ENCODE results near the gene ADAP1. TPM values are rescaled to one million over a fixed set of nuclear protein-coding genes. Genes with fewer than 3 reads are reported as not detected.

ADAP1 gene
- polyA plus RNA-seq, 1 experiment, result 5.1 TPM

DNA sequence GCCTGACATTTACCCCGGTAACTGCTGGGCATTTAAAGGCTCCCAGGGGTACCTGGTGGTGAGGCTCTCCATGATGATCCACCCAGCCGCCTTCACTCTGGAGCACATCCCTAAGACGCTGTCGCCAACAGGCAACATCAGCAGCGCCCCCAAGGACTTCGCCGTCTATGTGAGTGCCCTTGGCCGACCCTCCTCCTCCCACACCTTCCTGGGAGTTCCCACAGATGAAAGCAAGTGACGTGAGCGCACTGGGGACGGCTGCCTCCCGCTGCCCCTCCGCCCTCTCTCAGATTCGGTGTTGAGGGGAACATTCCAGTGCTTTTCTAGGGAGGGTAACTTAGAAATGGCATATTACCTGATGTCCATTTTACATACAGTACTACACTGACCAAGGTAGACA lies 85.1 kb downstream of the ADAP1 start:
- POLR2A ChIA-PET, result no interaction called here
- no peaks in the 10 kb centered on the region for H3K27me3 ChIP-seq (ENCODE audit: control insufficient read depth, insufficient read depth, low read length)
- H3K4me3 ChIP-seq (ENCODE audit: low read depth, low read length), result no peak overlapping the region
- TF ChIP-seq, protein P1, sequence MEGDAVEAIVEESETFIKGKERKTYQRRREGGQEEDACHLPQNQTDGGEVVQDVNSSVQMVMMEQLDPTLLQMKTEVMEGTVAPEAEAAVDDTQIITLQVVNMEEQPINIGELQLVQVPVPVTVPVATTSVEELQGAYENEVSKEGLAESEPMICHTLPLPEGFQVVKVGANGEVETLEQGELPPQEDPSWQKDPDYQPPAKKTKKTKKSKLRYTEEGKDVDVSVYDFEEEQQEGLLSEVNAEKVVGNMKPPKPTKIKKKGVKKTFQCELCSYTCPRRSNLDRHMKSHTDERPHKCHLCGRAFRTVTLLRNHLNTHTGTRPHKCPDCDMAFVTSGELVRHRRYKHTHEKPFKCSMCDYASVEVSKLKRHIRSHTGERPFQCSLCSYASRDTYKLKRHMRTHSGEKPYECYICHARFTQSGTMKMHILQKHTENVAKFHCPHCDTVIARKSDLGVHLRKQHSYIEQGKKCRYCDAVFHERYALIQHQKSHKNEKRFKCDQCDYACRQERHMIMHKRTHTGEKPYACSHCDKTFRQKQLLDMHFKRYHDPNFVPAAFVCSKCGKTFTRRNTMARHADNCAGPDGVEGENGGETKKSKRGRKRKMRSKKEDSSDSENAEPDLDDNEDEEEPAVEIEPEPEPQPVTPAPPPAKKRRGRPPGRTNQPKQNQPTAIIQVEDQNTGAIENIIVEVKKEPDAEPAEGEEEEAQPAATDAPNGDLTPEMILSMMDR (IDR thresholded peaks at IDR 0.05; ENCODE audit: insufficient read depth, low read depth, low read length), result no peak
- CTCF ChIA-PET, result interaction anchor here (0.9 to 5.6 kb wide), 2 partner anchors 80 to 547 kb away, joined by 4 to 80 read pairs; no protein-coding TSS in a partner anchor
- peaks cover 15% of the 10 kb centered on the region for H3K36me3 ChIP-seq (ENCODE audit: control insufficient read depth, insufficient read depth, low read length)
- DNase-seq (ENCODE audit: low read depth), result no peak

DNA sequence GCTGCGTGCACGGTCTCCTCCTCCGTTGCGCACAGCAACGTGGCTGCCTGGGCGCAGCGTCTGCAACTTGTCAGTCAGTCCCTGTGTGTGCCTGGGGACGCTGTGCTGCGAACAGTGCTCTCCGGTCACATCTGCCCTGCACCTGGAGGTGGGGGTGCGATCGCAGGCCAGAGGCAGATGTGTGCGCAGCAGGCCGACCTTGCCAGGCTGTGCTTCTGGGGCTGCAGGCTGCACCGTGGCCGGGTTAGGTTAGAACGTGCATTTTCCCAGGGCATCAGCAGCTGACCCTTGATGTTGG lies 86.3 kb downstream of the ADAP1 start:
- POLR2A ChIA-PET, result no interaction called here
- TF ChIP-seq, protein P1 (IDR thresholded peaks at IDR 0.05; ENCODE audit: insufficient read depth, low read depth, low read length), result no peak
- H3K4me3 ChIP-seq (ENCODE audit: low read depth, low read length), result no peak overlapping the region
- no peaks in the 10 kb centered on the region for H3K27me3 ChIP-seq (ENCODE audit: control insufficient read depth, insufficient read depth, low read length)
- DNase-seq (ENCODE audit: low read depth), result no peak
- CTCF ChIA-PET, result interaction anchor here (0.6 to 1.0 kb wide), 3 partner anchors 80 to 542 kb away, joined by 3 to 4 read pairs (median 3); no protein-coding TSS in a partner anchor
- peaks cover 13% of the 10 kb centered on the region for H3K36me3 ChIP-seq (ENCODE audit: control insufficient read depth, insufficient read depth, low read length)

DNA sequence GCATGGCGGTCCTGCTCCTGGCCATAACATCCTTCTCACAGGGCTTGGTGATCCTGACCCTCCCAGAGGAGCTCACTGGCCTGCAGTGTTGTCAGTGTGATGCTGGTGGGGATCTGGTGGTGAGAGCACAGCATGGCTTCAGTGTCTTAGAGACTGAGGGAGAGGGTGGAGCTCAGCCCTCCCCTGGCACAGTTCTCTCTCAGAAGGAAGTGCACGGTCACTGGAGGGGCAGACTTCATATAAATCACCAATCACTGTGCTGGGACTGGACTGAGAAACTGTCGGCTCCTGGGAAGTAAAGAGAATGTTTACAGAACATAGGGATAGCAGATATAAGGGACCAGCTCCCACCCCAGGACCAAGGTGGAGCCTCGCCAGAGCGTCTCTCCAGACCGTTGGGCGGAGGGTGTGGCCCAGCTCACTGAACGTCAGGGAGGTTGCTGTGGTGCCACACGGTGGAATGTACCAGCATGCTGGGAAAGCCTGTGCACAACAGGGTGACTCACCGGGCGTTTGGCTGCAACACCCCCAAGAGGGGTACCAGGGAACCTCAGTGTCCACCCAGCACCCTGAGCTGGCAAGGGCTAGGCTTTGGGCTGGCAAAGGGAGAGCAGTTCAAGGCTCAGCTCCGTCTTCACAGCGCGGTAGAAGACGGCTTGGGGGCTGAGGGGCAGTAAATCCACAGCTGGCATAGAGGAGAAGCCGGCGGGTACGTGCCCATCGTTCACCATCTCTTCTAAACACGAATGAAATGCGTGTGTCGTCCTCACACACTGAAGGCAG lies 86.9 kb downstream of the ADAP1 start:
- TF ChIP-seq, protein P1 (IDR thresholded peaks at IDR 0.05; ENCODE audit: insufficient read depth, low read depth, low read length), result peak; percentile 24; the same call in 1 of the 2 replicates
- POLR2A ChIA-PET, result no interaction called here
- CTCF ChIA-PET, result interaction anchor here (0.6 to 1.0 kb wide), 3 partner anchors 80 to 541 kb away, joined by 3 to 4 read pairs (median 3); no protein-coding TSS in a partner anchor
- no peak overlapping the region for H3K4me3 ChIP-seq (ENCODE audit: low read depth, low read length)
- H3K27me3 ChIP-seq (ENCODE audit: control insufficient read depth, insufficient read depth, low read length), result no peaks in the 10 kb centered on the region
- DNase-seq (ENCODE audit: low read depth), result peak; percentile 30
- peaks cover 14% of the 10 kb centered on the region for H3K36me3 ChIP-seq (ENCODE audit: control insufficient read depth, insufficient read depth, low read length)

DNA sequence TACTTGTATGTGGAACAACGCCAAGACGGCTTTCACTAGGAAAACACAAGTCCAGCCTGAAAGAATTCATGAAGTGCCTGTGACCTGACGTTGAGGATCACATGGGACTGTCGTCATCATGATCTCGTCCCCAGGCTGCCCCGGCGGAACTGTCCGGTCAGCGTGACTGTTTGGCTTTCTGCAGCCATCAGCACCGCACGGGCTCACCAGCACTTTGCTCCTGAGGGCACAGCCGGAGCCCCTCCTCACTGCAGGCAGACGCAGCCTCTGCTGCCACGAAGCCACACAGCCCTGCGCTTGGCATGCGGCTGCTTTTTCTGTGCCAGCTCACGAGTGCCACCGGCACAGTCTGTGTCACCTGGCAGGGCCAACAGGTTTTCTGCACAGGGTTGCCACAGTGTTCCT lies 87.5 kb downstream of the ADAP1 start:
- ChIA-PET POLR2A (no interaction called here), CTCF (interaction anchor here (1.0 kb wide), 1 partner anchor 81 kb away, joined by 4 read pairs; no protein-coding TSS in a partner anchor)
- H3K36me3 ChIP-seq (ENCODE audit: control insufficient read depth, insufficient read depth, low read length), result peaks cover 14% of the 10 kb centered on the region
- H3K4me3 ChIP-seq (ENCODE audit: low read depth, low read length), result no peak overlapping the region
- H3K27me3 ChIP-seq (ENCODE audit: control insufficient read depth, insufficient read depth, low read length), result no peaks in the 10 kb centered on the region
- TF ChIP-seq, protein P1 (IDR thresholded peaks at IDR 0.05; ENCODE audit: insufficient read depth, low read depth, low read length), result no peak
- DNase-seq (ENCODE audit: low read depth), result peak; percentile 80

DNA sequence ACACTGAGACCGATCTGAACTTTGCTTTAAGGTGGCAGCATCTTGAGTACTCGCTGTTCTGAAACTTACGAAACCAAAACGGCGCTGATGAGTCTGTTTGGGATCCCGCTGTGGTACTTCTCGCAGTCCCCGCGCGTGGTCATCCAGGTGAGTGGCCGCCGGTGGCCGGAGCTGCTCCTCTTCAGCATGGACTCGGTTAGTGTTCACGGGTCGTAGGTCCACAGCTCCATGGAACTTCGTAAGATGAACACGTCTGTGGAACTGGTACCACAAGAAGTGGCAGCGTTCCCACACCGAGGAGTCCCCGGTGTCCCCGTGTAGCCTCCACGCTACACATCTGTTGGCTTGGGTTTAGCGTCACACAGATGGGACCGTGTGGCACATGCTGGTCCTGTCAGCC lies 88.6 kb downstream of the ADAP1 start:
- ChIA-PET POLR2A (no interaction called here), CTCF (interaction anchor here (1.0 kb wide), 1 partner anchor 12 kb away, joined by 3 read pairs; no protein-coding TSS in a partner anchor)
- TF ChIP-seq, protein P1 (IDR thresholded peaks at IDR 0.05; ENCODE audit: insufficient read depth, low read depth, low read length), result no peak
- no peak for DNase-seq (ENCODE audit: low read depth)
- Histone ChIP-seq H3K36me3 (ENCODE audit: control insufficient read depth, insufficient read depth, low read length) (peaks cover 19% of the 10 kb centered on the region), H3K4me3 (ENCODE audit: low read depth, low read length) (no peak overlapping the region), H3K27me3 (ENCODE audit: control insufficient read depth, insufficient read depth, low read length) (no peaks in the 10 kb centered on the region)
